Natural killer cell treated with Interleukin-12 subunit alpha and Interleukin-12 subunit beta and Interleukin-15 and Interleukin-18, amount 100 ng/mL, for 72 hours (primary cell): ENCODE results near the gene MARCO. TPM values are rescaled to one million over a fixed set of nuclear protein-coding genes. Genes with fewer than 3 reads are reported as not detected.

ENCODE experiments used
- ATAC-seq, 2 donors: fragments of 150-1000 bp; cut with Tn5 transposase in 1 of 2; sonication (Bioruptor Pico), chemical (Tn5 transposase) in 1 of 2; 2 replicates each; pipeline ENCODE4 v1.10.0; 2021
- DNase-seq: peaks from one replicate; pipeline ENCODE4 v3.0.0; 2022; ENCODE audit warnings: low spot score
- H3K27ac Mint-ChIP-seq, 2 donors: 1 replicate in 1 of 2; 2 replicates in 1 of 2; pipeline ENCODE4 v1.8.0; 2022; ENCODE audit warnings: mixed read lengths in 2 of 2, mild to moderate bottlenecking in 1 of 2, moderate library complexity in 1 of 2
- H3K27me3 Mint-ChIP-seq, 2 donors: 1 replicate in 1 of 2; 2 replicates in 1 of 2; pipeline ENCODE4 v1.8.0; 2022; ENCODE audit warnings: mixed read lengths in 2 of 2
- H3K36me3 Mint-ChIP-seq: one replicate; pipeline ENCODE4 v1.8.0; 2022; ENCODE audit warnings: mixed read lengths
- H3K4me1 Mint-ChIP-seq, 2 donors: 1 replicate in 1 of 2; 2 replicates in 1 of 2; pipeline ENCODE4 v1.8.0; 2022; ENCODE audit warnings: low read depth in 2 of 2, mixed read lengths in 2 of 2, mild to moderate bottlenecking in 1 of 2
- H3K4me3 Mint-ChIP-seq: one replicate; pipeline ENCODE4 v1.8.0; 2022; ENCODE audit warnings: mixed read lengths
- H3K9me3 Mint-ChIP-seq: 2 replicates; pipeline ENCODE4 v1.8.0; 2022; ENCODE audit warnings: mixed read lengths
- total RNA-seq, 2 donors: library from RNA; stranded (reverse); gene quantifications; one replicate each; pipeline ENCODE4 v1.2.3, GENCODE V29; 2022

The MARCO gene
- total RNA-seq, 2 donors from 2014 or later, result not detected

- no peaks in the 10 kb centered on the region for H3K36me3 Mint-ChIP-seq
- no peak overlapping the region for H3K4me3 Mint-ChIP-seq
- no peaks in the 10 kb centered on the region for H3K4me1 Mint-ChIP-seq
- ATAC-seq (peak in 1 of 2 donors; percentile 50), DNase-seq (no peak)
- H3K27ac Mint-ChIP-seq, result no peak overlapping the region
- H3K27me3 Mint-ChIP-seq, result peaks cover 12 to 45% of the 10 kb centered on the region in 2 donors
- H3K9me3 Mint-ChIP-seq, result no peaks in the 10 kb centered on the region
These were observed 28.0 kb upstream of the MARCO start for GRCh38 chr2:118913803-118914645.

- no peak for DNase-seq
- no peak overlapping the region for H3K27ac Mint-ChIP-seq
- H3K4me1 Mint-ChIP-seq, result no peaks in the 10 kb centered on the region
- H3K36me3 Mint-ChIP-seq, result no peaks in the 10 kb centered on the region
- H3K9me3 Mint-ChIP-seq, result no peaks in the 10 kb centered on the region
- no peak for ATAC-seq
- no peak overlapping the region for H3K4me3 Mint-ChIP-seq
- H3K27me3 Mint-ChIP-seq, result peaks cover 9 to 40% of the 10 kb centered on the region in 2 donors
These were observed 27.1 kb upstream of the MARCO start for GRCh38 chr2:118914721-118915453.

- Mint-ChIP-seq H3K27me3 (peaks cover 12 to 56% of the 10 kb centered on the region in 2 donors), H3K36me3 (no peaks in the 10 kb centered on the region), H3K27ac (no peak overlapping the region), H3K9me3 (no peaks in the 10 kb centered on the region), H3K4me3 (no peak overlapping the region), H3K4me1 (no peaks in the 10 kb centered on the region)
- DNase-seq (no peak), ATAC-seq (no peak)
These were observed 24.0 kb upstream of the MARCO start for GRCh38 chr2:118918017-118918416.

DNA sequence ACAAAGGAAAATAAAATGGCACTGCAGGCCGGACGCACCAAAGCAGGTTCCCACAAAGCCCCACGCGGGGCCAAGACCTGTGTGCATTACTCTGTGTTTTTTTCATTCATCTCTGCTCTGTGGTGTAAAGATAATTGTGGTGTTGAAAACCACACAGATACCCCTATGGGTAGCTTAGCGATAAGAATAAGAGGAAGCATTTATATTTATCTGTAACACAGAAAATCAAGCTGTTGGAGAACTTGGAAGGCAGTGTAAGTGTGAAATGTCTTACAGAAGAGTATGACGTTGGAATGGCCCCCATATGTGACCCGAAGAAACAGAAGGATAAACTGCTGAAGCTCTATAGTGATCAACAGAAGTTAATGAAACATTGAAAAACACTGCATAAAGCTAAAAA is 20.3 kb upstream of the MARCO start:
- no peak overlapping the region for H3K27ac Mint-ChIP-seq
- ATAC-seq, result no peak
- H3K4me1 Mint-ChIP-seq, result no peaks in the 10 kb centered on the region
- H3K27me3 Mint-ChIP-seq, result peaks cover 14 to 54% of the 10 kb centered on the region in 2 donors
- no peak for DNase-seq
- H3K36me3 Mint-ChIP-seq, result no peaks in the 10 kb centered on the region
- H3K9me3 Mint-ChIP-seq, result no peaks in the 10 kb centered on the region
- no peak overlapping the region for H3K4me3 Mint-ChIP-seq

GRCh38 chr2:118922254-118922653 is 19.7 kb upstream of the MARCO start:
- no peak overlapping the region for H3K4me3 Mint-ChIP-seq
- no peak overlapping the region for H3K27ac Mint-ChIP-seq
- DNase-seq (no peak), ATAC-seq (no peak)
- no peaks in the 10 kb centered on the region for H3K36me3 Mint-ChIP-seq
- no peaks in the 10 kb centered on the region for H3K4me1 Mint-ChIP-seq
- no peaks in the 10 kb centered on the region for H3K9me3 Mint-ChIP-seq
- peaks cover 14 to 53% of the 10 kb centered on the region in 2 donors for H3K27me3 Mint-ChIP-seq

GRCh38 chr2:118923371-118923770 is 18.6 kb upstream of the MARCO start:
- no peak overlapping the region for H3K27ac Mint-ChIP-seq
- H3K27me3 Mint-ChIP-seq, result peaks cover 12 to 45% of the 10 kb centered on the region in 2 donors
- no peaks in the 10 kb centered on the region for H3K4me1 Mint-ChIP-seq
- DNase-seq (no peak), ATAC-seq (no peak)
- H3K9me3 Mint-ChIP-seq, result no peaks in the 10 kb centered on the region
- H3K4me3 Mint-ChIP-seq, result no peak overlapping the region
- no peaks in the 10 kb centered on the region for H3K36me3 Mint-ChIP-seq

DNA sequence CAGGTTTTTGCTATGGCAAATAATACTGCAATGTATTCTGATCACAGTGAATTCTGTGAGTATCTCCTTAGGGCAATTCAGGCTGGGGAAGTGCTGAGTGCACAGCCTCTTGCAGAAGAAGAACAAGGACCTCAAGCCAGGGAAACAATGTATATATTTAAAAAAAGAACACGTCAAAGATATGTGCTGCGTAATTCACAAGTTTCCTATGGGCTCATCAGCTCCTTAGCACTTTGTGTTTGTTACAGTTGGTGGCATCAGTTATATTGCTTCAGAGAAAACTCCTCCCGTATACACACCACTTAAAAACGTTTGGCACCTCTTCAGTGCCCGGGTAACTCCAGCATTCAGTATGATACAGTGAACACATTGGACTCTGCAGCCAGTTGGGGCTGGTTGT is 16.5 kb upstream of the MARCO start:
- H3K27me3 Mint-ChIP-seq, result peaks cover 16 to 56% of the 10 kb centered on the region in 2 donors
- no peaks in the 10 kb centered on the region for H3K36me3 Mint-ChIP-seq
- H3K9me3 Mint-ChIP-seq, result peaks cover 7% of the 10 kb centered on the region
- H3K4me3 Mint-ChIP-seq, result no peak overlapping the region
- no peak overlapping the region for H3K27ac Mint-ChIP-seq
- DNase-seq (no peak), ATAC-seq (no peak)
- H3K4me1 Mint-ChIP-seq, result no peaks in the 10 kb centered on the region

DNA sequence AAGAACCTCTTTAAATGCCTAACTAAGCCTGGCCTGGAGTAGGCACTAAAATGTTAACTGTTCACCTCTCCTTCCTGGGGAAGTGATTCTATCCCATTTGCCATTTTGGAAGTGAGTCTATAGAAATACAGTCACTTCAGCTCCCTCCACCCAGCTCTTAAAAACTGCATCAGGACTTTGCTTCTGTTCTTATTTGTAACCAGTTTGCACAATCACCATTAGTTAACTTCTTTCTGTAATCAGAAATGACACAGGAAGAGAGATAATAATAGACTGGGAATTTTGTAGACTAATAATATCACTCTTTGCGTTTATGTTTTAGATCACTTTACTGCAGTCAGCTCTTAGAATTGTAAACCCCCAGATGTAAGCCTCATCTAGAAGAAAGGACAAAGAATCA is 16.0 kb upstream of the MARCO start:
- no peak overlapping the region for H3K27ac Mint-ChIP-seq
- H3K36me3 Mint-ChIP-seq, result no peaks in the 10 kb centered on the region
- peaks cover 7% of the 10 kb centered on the region for H3K9me3 Mint-ChIP-seq
- H3K4me3 Mint-ChIP-seq, result no peak overlapping the region
- H3K27me3 Mint-ChIP-seq, result peaks cover 16 to 54% of the 10 kb centered on the region in 2 donors
- DNase-seq (no peak), ATAC-seq (no peak)
- no peaks in the 10 kb centered on the region for H3K4me1 Mint-ChIP-seq

DNA sequence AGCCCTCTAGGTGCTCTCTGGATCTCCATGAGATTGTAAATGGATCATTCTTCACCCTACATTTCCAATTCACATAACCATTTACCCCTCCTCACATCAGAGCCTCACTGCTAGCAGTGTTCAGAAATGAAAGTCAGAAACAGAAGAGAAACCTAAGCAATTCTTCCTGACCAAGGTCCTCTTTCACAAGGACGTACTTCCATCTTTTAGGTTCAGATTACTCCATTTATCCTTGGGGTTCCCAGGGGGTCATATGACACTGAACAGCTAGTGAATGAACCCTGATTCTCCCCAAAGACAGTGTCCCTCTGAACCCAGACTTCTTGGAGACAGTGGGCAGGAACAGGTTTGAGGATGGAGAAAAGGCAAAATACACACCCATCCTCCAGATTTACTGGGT is 12.9 kb upstream of the MARCO start:
- peaks cover 11% of the 10 kb centered on the region for H3K36me3 Mint-ChIP-seq
- peaks cover 6 to 37% of the 10 kb centered on the region in 2 donors for H3K27me3 Mint-ChIP-seq
- no peak overlapping the region for H3K4me3 Mint-ChIP-seq
- peaks cover 15% of the 10 kb centered on the region for H3K9me3 Mint-ChIP-seq
- ATAC-seq (no peak), DNase-seq (no peak)
- H3K4me1 Mint-ChIP-seq, result no peaks in the 10 kb centered on the region
- no peak overlapping the region for H3K27ac Mint-ChIP-seq

DNA sequence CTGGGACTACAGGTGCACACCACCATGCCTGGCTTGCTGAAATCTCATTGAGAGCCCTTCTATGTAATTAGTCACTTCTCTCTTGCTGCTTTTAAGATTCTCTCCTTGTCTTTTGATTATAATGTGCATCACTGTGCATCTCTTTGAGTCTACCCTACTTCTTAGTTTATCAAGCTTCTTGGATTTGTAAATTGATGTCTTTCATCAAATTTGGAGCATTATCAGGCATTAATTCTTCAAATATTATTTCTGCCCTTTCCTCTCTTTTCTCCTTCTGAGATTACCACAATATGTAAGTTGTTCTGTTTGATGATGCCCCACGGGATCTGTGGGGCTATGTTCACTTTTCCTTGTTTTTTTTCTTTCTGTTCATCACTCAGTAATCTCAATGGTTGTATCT is 9.0 kb upstream of the MARCO start:
- no peak overlapping the region for H3K27ac Mint-ChIP-seq
- peaks cover 11% of the 10 kb centered on the region for H3K36me3 Mint-ChIP-seq
- H3K4me1 Mint-ChIP-seq, result no peaks in the 10 kb centered on the region
- peaks cover 15% of the 10 kb centered on the region for H3K9me3 Mint-ChIP-seq
- H3K27me3 Mint-ChIP-seq, result peaks cover 6 to 29% of the 10 kb centered on the region in 2 donors
- ATAC-seq (no peak), DNase-seq (no peak)
- no peak overlapping the region for H3K4me3 Mint-ChIP-seq

DNA sequence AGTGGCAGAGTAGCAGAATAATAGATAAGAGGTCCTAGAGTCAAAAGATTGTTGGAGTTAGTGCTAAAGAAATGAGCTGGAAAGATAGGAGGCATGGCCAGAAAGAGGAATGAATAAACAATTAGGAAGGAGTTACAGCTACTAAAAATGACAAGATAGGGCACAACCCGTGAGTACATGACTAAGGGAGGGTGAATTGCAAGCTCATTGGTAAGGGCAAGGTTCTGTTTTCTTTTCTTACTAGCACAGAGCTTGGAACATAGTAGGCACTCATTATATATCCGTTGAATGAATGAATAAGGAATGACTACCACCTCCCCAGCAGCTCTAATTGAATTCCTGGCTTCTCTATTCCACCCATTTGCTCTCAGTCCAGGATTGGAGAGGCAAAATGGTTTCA is 5.7 kb upstream of the MARCO start:
- peaks cover 11% of the 10 kb centered on the region for H3K36me3 Mint-ChIP-seq
- peaks cover 0 to 2% of the 10 kb centered on the region in 2 donors for H3K4me1 Mint-ChIP-seq
- DNase-seq (no peak), ATAC-seq (no peak)
- H3K4me3 Mint-ChIP-seq, result no peak overlapping the region
- H3K27ac Mint-ChIP-seq, result no peak overlapping the region
- peaks cover 4 to 19% of the 10 kb centered on the region in 2 donors for H3K27me3 Mint-ChIP-seq
- H3K9me3 Mint-ChIP-seq, result peaks cover 8% of the 10 kb centered on the region

GRCh38 chr2:118936936-118937335 is 5.1 kb upstream of the MARCO start:
- H3K27ac Mint-ChIP-seq, result no peak overlapping the region
- no peak for ATAC-seq
- peaks cover 8% of the 10 kb centered on the region for H3K9me3 Mint-ChIP-seq
- H3K4me1 Mint-ChIP-seq, result peaks cover 0 to 2% of the 10 kb centered on the region in 2 donors
- no peak for DNase-seq
- peaks cover 11% of the 10 kb centered on the region for H3K36me3 Mint-ChIP-seq
- H3K27me3 Mint-ChIP-seq, result peaks cover 8 to 22% of the 10 kb centered on the region in 2 donors
- no peak overlapping the region for H3K4me3 Mint-ChIP-seq

GRCh38 chr2:118937817-118938216 is 4.2 kb upstream of the MARCO start:
- no peak overlapping the region for H3K4me3 Mint-ChIP-seq
- H3K4me1 Mint-ChIP-seq, result peaks cover 0 to 2% of the 10 kb centered on the region in 2 donors
- ATAC-seq (no peak), DNase-seq (no peak)
- H3K9me3 Mint-ChIP-seq, result peaks cover 7% of the 10 kb centered on the region
- peaks cover 10% of the 10 kb centered on the region for H3K36me3 Mint-ChIP-seq
- no peak overlapping the region for H3K27ac Mint-ChIP-seq
- peaks cover 8 to 22% of the 10 kb centered on the region in 2 donors for H3K27me3 Mint-ChIP-seq

DNA sequence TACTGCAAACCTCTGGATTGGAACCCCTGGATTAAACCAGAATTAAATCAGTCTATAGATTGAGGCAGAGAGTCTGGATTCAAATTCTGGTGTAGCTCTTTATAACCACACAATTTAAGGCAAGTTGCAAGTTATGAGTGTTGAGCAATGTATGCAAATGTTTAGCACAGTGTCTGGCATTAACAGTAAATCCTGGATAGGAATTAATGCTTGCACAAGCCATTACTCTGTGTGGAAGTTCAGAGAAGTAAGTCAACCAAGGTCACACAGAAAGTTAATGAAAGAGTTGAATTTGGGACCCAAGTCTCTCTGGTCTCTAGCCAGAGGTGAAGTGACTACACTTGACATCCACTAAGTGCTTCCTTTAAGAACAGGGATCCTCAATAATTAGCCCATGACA is 2.0 kb upstream of the MARCO start:
- no peaks in the 10 kb centered on the region for H3K9me3 Mint-ChIP-seq
- no peak overlapping the region for H3K27ac Mint-ChIP-seq
- no peak overlapping the region for H3K4me3 Mint-ChIP-seq
- DNase-seq (no peak), ATAC-seq (no peak)
- H3K36me3 Mint-ChIP-seq, result no peaks in the 10 kb centered on the region
- H3K4me1 Mint-ChIP-seq, result peaks cover 0 to 2% of the 10 kb centered on the region in 2 donors
- H3K27me3 Mint-ChIP-seq, result peaks cover 13 to 25% of the 10 kb centered on the region in 2 donors
